HFF-Myc (cell line): Measurements from ENCODE around the gene CST7.
"Not testable (repeated sequence)": the region's sequence is repeated elsewhere in the genome, so short reads cannot be mapped to it uniquely, and the experiment has no call there.

Experiments
- DNase-seq: peaks from one replicate; pipeline ENCODE4 v3.0.0-alpha.2; 2011; ENCODE audit warnings: low read depth; ENCODE audit errors: extremely low read depth
- H3K4me3 ChIP-seq: replicated peaks from 2 replicates; pipeline ENCODE4 v1.5.1; 2011; ENCODE audit warnings: low read depth, mild to moderate bottlenecking, control low read depth, low read length
- TF ChIP-seq, protein P1 (sequence below): IDR thresholded peaks from 2 replicates; pipeline ENCODE4 v1.5.1; 2012; ENCODE audit warnings: mild to moderate bottlenecking, low read depth, low read length, control low read depth; ENCODE audit errors: missing control alignments

CST7 gene

DNA sequence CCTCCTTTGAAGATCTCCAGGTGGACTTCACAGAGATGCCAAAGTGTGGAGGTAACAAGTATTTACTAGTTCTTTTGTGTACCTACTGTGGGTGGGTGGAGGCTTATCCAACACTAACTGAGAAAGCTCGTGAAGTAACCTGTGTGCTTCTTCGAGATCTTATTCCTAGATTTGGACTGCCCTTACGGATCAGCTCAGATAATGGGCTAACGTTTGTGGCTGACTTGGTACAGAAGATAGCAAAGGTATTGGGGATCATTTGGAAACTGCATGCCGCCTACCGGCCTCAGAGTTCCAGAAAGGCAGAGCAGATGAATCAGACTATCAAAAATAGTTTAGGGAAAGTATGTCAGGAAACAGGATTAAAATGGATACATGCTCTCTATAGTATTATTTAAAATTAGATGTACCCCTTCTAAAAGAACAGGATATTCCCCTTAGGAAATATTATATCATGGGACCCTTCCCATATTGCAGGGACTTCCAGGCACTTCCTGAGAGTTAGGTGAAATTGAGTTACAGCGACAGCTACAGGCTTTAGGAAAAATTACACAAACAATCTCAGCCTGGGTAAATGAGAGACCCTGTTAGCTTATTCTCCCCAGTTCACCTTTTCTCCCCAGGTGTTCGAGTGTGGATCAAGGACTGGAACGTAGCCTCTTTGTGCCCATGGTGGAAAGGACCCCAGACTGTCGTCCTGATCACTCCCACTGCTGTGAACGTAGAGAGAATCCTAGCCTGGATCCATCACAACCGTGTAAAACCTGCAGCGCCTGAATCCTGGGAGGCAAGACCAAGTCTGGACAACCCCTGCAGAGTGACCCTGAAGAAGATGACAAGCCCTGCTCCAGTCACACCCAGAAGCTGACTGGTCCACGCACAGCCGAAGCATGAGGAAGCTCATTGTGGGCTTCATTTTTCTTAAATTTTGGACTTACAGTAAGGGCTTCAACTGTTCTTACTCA lies 18.1 kb upstream of the CST7 start:
- H3K4me3 ChIP-seq, DNase-seq: not testable (repeated sequence)
- TF ChIP-seq, protein P1, sequence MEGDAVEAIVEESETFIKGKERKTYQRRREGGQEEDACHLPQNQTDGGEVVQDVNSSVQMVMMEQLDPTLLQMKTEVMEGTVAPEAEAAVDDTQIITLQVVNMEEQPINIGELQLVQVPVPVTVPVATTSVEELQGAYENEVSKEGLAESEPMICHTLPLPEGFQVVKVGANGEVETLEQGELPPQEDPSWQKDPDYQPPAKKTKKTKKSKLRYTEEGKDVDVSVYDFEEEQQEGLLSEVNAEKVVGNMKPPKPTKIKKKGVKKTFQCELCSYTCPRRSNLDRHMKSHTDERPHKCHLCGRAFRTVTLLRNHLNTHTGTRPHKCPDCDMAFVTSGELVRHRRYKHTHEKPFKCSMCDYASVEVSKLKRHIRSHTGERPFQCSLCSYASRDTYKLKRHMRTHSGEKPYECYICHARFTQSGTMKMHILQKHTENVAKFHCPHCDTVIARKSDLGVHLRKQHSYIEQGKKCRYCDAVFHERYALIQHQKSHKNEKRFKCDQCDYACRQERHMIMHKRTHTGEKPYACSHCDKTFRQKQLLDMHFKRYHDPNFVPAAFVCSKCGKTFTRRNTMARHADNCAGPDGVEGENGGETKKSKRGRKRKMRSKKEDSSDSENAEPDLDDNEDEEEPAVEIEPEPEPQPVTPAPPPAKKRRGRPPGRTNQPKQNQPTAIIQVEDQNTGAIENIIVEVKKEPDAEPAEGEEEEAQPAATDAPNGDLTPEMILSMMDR = peak; percentile 30

DNA sequence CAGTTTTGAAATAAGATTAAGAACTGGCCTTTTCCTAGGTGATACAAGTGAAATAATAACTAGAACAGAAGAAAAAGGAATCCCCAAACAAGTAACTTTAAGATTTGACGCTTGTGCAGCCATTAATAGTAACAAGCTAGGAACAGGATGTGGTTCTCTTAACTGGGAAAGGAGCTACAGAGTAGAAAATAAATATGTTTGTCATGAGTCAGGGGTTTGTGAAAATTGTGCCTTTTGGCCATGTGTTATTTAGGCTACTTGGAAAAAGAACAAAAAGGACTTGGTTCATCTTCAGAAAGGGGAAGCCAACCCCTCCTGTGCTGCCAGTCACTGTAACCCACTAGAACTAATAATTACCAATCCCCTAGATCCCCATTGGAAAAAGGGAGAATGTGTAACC lies 17.2 kb upstream of the CST7 start:
- H3K4me3 ChIP-seq, DNase-seq: not testable (repeated sequence)

DNA sequence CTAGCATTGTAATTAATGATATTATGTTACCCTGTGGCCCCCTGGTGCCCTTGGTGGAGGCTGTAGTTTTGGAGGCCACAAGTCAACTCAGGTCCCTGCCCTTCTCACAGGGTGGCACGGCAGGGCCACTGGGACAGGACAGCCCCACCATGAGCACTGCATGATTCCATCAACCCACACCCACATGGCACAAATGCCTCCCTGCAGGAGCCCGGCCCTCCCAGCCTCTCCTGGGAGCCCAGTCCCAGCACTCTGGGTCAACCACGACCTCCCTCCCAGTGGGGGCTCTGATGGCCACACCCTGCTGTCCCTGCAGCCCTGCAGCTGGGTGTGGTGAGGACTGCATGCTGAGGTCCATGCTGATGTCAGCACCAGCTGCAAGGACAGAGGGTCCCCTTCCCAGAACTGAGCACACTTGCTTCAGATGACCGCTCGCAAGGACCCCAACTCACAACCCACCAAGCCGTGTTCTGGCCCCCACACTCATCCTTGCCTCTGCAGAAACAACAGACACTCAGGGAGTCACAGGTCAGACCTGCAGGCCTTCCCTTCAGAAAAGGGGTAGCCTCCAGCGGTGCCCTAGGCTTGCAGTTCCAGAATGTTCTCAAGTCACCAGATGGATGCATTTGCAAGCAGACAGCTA lies 15.7 kb upstream of the CST7 start:
- TF ChIP-seq, protein P1 = no peak
- no peak for DNase-seq
- H3K4me3 ChIP-seq = no peak overlapping the region

DNA sequence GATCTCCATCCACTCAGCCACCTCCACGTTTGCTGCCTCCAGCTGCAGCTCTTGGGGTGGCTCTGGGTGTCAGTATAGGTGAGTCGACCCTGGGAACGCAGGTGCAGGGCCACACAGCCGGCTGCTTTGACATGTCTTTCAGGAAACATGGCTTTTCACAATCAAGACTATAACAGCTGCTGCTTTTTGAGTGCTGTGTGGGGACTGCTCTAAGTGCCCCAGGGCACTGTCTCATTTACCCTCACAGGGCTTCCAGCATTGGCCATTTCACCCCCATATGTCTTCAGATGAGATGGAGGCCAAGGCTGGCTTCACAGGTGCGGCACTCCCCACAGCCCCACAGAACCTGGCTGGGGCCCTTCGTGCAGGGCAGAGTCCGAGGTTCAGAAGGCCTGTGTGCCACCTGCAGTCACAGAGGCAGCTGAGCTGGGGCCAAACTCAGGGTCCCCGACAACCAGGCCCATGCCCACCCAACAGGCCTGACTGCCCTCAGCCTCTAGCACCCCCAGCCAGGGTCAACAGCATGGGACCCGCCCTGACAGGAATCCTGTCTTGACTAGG lies 14.9 kb upstream of the CST7 start:
- TF ChIP-seq, protein P1 = no peak

DNA sequence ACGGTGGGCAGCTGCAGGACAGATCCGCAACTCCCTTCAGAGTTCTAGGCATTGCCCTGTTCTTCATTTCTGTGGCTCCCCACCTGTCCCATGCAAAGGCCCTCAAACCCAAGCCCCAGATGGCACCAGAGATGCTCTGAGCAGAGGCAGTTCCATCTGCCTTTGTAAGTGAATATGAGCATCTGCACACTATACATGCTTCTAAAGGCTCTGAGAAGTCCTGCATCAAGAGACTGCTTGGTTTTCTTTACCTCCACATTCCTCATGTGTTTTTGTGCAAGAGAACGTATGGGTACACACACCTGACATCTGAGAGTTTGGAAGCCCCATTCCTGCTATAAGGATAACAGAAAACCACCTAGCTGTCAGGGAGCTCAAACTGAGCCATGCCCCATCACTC lies 14.4 kb upstream of the CST7 start:
- DNase-seq = no peak
- TF ChIP-seq, protein P1 = no peak
- no peak overlapping the region for H3K4me3 ChIP-seq

More for the DNA sequence above, 14.9 kb upstream of the CST7 start:
- no peak overlapping the region for H3K4me3 ChIP-seq
- no peak for DNase-seq

DNA sequence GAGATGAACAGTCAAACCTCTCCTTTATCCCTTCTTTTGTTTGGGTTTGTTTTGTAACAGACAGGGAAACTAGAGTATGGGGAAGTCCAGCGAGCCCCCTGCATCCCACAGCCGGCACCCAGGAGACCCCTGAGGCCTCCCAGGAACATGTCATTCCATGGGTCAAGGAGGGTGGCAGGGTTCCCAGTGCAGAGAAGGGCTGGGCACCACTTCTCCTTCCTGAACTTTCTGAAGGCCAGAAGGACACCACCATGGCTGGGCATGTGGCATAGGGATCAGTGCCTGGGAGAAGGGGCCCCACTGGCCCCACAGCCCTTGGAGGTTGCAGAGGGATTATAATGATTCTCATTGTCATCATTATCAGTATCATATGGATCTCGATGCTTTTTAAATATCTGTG lies 13.9 kb upstream of the CST7 start:
- TF ChIP-seq, protein P1 = no peak
- no peak for DNase-seq
- no peak overlapping the region for H3K4me3 ChIP-seq
